ENCODE results near the gene C3orf38.
"Not testable (repeated sequence)": the region's sequence is repeated elsewhere in the genome, so short reads cannot be mapped to it uniquely, and the experiment has no call there.

The C3orf38 gene

GRCh38 chr3:88149509-88150362 lies at the start of gene C3orf38:
Gene C3orf38 (plus strand): TSS chr3:88149959. CDS start chr3:88150053, 94 bp downstream.
- DNase-seq (ENCODE audit: low read depth in 3 of 3): peak; percentile 60 to 70 (median 60)

GRCh38 chr3:88101142-88101541 lies 48.6 kb upstream of the C3orf38 start:
- DNase-seq (ENCODE audit: low read depth in 3 of 3): no peak

- DNase-seq (ENCODE audit: low read depth in 3 of 3): no peak
Measured at GRCh38 chr3:88105325-88105724, 44.4 kb upstream of the C3orf38 start.

GRCh38 chr3:88112289-88112688 lies 37.5 kb upstream of the C3orf38 start:
- DNase-seq (ENCODE audit: low read depth in 3 of 3): no peak

GRCh38 chr3:88113311-88114162 lies 36.2 kb upstream of the C3orf38 start:
- DNase-seq (ENCODE audit: low read depth in 3 of 3): peak; percentile 19 to 36 (median 35)

GRCh38 chr3:88114878-88115549 lies 34.7 kb upstream of the C3orf38 start:
- DNase-seq (ENCODE audit: low read depth in 3 of 3): no peak

- DNase-seq (ENCODE audit: low read depth in 3 of 3): no peak
Measured at GRCh38 chr3:88117683-88118082, 32.1 kb upstream of the C3orf38 start.

- DNase-seq (ENCODE audit: low read depth in 3 of 3): not testable (repeated sequence)
Measured at GRCh38 chr3:88118603-88119002, 31.2 kb upstream of the C3orf38 start.

- no peak for DNase-seq (ENCODE audit: low read depth in 3 of 3)
Measured at GRCh38 chr3:88123526-88123925, 26.2 kb upstream of the C3orf38 start.

GRCh38 chr3:88131695-88132094 lies 18.1 kb upstream of the C3orf38 start:
- DNase-seq (ENCODE audit: low read depth in 3 of 3): no peak

- no peak for DNase-seq (ENCODE audit: low read depth in 3 of 3)
Measured at GRCh38 chr3:88132894-88133293, 16.9 kb upstream of the C3orf38 start.

GRCh38 chr3:88133711-88134263 lies 16.0 kb upstream of the C3orf38 start:
- DNase-seq (ENCODE audit: low read depth in 3 of 3): no peak

GRCh38 chr3:88137836-88138235 lies 11.9 kb upstream of the C3orf38 start:
- no peak for DNase-seq (ENCODE audit: low read depth in 3 of 3)

GRCh38 chr3:88141458-88142083 lies 8.2 kb upstream of the C3orf38 start:
- no peak for DNase-seq (ENCODE audit: low read depth in 3 of 3)

GRCh38 chr3:88142094-88142624 lies 7.6 kb upstream of the C3orf38 start:
- DNase-seq (ENCODE audit: low read depth in 3 of 3): no peak

- DNase-seq (ENCODE audit: low read depth in 3 of 3): no peak
Measured at GRCh38 chr3:88147261-88147660, 2.5 kb upstream of the C3orf38 start.

GRCh38 chr3:88148651-88149050 lies 1.1 kb upstream of the C3orf38 start:
- DNase-seq (ENCODE audit: low read depth in 3 of 3): no peak

GRCh38 chr3:88149101-88149508 lies 654 bp upstream of the C3orf38 start:
- DNase-seq (ENCODE audit: low read depth in 3 of 3): peak; percentile 5 to 36 (median 16)

GRCh38 chr3:88150371-88150770 lies 612 bp downstream of the C3orf38 start:
- peak in 1 of 3 experiments; percentile 8 for DNase-seq (ENCODE audit: low read depth in 3 of 3)

- no peak for DNase-seq (ENCODE audit: low read depth in 3 of 3)
Measured at GRCh38 chr3:88150806-88151205, 1.0 kb downstream of the C3orf38 start.

- peak in 1 of 3 experiments; percentile 2 for DNase-seq (ENCODE audit: low read depth in 3 of 3)
Measured at GRCh38 chr3:88151358-88151757, 1.6 kb downstream of the C3orf38 start.

Measured in stimulated activated CD4-positive, alpha-beta T cell treated with anti-CD3 and anti-CD28 coated beads, TNF-alpha, amount 100 ng/mL, for 24 hours (primary cell).